Measurements from ENCODE around the gene SMYD3. TPM values are rescaled to one million over a fixed set of nuclear protein-coding genes. Genes with fewer than 3 reads are reported as not detected.
A peak's percentile ranks its signal among the peaks of the same experiment; 100 is the strongest.

SMYD3 gene
- 30.1 and 33.4 TPM in 2 replicates for total RNA-seq (2014; rRNA removed; shearing (Covaris generic))
- polyA plus RNA-seq (2015; cell fraction: cytosol; rRNA removed), result 16.9 and 18.7 TPM in 2 replicates
- 2.9 and 7.9 TPM in 2 replicates for polyA plus RNA-seq (2015; cell fraction: nucleus; rRNA removed)

DNA sequence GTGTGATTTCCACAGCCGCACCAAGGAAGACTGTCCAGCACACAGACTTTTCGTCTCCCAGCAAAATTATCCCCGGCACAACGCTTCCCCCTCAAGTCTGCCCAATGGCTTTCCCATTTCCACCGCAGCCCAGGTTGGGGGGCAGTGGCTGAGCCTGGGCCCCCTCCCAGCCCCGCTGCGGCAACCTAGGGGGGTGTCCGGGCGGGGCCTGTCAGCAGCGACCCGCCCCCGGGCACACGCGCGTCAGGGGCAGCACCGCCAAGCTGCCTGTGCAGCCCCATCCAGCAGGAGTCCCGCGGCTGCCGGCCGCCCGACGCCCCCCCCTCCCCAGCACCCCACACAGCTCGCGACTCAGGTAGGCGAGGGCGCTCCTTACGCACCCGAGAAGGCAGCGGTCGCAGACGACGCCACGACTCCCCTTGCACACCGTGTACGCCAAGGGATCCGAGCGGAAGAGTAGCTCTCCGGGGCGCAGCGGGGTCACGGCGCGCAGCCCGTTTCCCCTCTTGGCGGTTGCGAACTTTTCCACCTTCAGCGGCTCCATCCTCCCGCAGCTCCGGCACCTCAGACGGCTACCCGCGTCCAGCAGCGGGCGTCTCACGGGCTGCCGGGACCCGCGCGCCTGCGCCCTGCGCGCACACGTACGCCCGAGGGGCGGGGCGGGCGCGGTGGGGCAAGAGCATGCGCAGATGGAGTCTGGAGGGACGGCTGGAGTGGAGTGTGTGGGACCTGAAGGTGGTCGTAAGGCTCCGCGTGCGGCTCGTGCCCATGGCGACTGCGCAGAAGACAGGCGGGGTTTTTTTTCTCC, at the start of gene SMYD3:
Gene SMYD3, minus strand, starts transcription at position 606 of the 808 bp plus-strand sequence.
- peak; percentile 82 for DNase-seq (ENCODE audit: low read depth, low spot score)
- in situ Hi-C loops (cut with HindIII; ENCODE audit: low pct_unique_long_range_greater_than_20kb, low sequenced_read_pairs), result no loop called here

DNA sequence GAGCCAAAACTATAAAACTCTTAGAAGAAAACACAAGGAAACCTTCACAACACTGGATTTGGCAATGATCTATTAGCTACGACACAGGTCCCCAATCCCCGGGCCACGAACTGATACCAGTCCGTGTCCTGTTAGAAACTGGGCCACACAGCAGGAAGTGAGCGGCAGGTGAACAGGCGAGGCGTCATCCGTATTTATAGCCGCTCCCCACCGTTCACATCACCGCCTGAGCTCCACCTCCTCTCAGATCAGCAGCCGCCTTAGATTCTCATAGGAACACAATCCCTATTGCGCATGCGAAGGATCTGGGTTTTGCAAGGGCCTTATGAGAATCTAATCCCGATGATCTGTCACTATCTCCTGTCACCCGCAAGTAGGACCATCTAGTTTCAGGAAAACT, 47.1 kb upstream of the SMYD3 start:
- no peak for DNase-seq (ENCODE audit: low read depth, low spot score)
- in situ Hi-C loops (cut with HindIII; ENCODE audit: low pct_unique_long_range_greater_than_20kb, low sequenced_read_pairs), result no loop called here

DNA sequence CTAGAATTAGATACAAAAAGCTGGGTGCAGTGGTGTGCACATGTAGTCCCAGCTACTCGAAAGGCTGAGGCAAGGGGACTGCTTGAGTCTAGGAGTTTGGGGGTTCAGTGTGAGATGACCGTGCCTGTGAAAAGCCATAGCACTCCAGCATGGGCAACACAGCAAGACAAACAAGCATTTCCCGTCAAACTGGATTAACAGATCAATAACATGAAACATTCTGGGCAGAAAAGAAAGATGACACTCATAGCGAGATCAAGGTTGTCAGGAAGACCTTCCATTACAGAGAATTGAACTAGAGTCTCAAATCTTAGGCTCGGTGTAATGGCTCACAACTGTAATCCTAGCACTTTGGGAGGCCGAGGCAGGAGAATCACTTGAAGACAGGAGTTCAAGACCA, 45.0 kb upstream of the SMYD3 start:
- in situ Hi-C loops (cut with HindIII; ENCODE audit: low pct_unique_long_range_greater_than_20kb, low sequenced_read_pairs), result no loop called here

DNA sequence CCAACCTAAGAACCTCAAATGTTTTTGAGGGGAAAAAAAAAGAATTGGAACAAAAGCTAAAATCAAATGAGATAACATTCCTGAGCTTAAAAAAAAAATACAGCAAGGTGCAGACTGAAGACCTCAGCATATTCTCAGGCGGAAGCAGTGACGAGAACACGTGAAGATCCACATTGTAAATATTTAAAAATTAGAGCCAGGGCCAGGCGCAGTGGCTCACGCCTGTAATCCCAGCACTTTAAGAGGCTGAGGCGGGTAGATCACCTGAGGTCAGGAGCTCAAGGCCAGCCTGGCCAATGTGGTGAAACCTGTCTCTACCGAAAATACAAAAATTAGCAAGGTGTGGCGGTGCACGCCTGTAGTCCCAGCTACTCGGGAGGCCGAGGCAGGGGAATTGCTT, 43.3 kb upstream of the SMYD3 start:
- in situ Hi-C loops (cut with HindIII; ENCODE audit: low pct_unique_long_range_greater_than_20kb, low sequenced_read_pairs), result no loop called here
- DNase-seq (ENCODE audit: low read depth, low spot score), result no peak

More for the DNA sequence above, 45.0 kb upstream of the SMYD3 start:
- no peak for DNase-seq (ENCODE audit: low read depth, low spot score)

DNA sequence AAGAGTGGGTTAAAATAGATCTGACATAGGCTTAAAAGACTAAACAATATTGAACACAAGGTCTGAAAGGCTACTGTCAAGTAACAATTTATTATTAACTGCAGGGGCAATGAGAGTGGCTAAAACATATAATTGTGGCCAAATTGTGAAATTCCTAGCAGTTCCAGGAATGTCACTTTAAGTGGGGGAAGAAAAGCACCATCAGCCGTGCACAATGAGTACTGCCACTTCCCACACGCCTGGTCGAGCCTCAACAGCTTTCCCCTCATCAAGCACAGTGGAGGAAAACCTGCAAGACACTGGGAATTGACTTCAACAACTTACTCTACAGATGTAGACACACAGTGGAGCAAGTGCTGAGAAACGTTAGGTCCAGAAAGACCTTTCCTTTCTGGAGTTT, 42.6 kb upstream of the SMYD3 start:
- no peak for DNase-seq (ENCODE audit: low read depth, low spot score)
- in situ Hi-C loops (cut with HindIII; ENCODE audit: low pct_unique_long_range_greater_than_20kb, low sequenced_read_pairs), result loop anchor here (25.0 kb wide), 1 partner anchor 113 kb away; no protein-coding TSS in a partner anchor

DNA sequence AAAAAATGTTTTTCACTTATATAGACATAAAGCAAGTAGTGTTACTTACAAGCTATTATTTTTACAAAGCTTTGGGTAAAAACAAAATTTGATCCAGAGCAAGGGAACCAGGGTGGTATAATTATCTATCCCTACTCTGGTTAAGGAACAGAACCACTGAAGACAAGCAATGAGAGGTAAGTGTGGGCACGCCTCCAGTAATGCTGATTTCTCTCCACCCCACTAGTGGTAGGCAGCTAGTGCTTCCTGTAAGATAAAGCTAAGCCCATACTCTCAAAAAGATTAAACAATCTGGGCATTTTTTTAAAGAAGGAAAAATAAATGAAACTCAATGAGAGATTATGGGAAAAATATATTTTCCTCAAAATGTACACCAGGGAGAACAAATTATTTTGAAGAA, 36.9 kb upstream of the SMYD3 start:
- DNase-seq (ENCODE audit: low read depth, low spot score), result no peak
- in situ Hi-C loops (cut with HindIII; ENCODE audit: low pct_unique_long_range_greater_than_20kb, low sequenced_read_pairs), result loop anchor here (25.0 kb wide), 1 partner anchor 118 kb away; no protein-coding TSS in a partner anchor

DNA sequence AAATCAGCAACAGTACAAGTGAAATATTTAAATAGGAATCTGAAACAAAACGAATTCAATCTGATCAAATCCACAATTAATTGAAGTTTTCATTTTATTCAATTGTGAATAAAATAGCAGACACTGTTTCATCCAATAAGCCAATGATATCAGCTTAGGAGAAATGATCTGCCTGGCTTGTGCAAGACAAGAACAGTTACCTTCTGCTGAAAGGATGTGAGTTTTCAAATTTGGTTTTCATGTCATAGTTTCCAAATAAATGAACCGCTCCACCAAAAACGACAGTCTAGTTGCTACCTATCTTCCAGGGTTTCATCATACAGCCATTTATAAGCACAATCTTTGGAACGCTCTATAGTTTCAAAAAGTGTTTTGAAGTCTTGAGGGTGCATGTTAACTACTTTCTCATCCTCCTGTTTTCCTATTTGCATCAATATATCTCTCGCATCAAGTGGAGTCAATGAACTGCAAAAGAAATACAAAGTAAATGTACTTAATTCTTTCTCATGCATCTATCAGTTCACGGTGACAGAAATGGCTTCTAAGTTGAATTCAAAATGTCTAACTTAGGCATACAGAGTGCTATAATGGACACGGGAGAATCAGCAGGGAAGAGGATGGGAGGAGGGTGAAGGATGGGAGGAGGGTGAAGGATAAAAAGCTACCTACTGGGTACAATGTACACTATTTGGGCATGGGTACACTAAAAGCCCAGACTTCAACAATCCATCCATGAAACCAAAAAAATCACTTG, 33.8 kb upstream of the SMYD3 start:
- in situ Hi-C loops (cut with HindIII; ENCODE audit: low pct_unique_long_range_greater_than_20kb, low sequenced_read_pairs), result loop anchor here (25.0 kb wide), 1 partner anchor 121 kb away; no protein-coding TSS in a partner anchor
- DNase-seq (ENCODE audit: low read depth, low spot score), result no peak

DNA sequence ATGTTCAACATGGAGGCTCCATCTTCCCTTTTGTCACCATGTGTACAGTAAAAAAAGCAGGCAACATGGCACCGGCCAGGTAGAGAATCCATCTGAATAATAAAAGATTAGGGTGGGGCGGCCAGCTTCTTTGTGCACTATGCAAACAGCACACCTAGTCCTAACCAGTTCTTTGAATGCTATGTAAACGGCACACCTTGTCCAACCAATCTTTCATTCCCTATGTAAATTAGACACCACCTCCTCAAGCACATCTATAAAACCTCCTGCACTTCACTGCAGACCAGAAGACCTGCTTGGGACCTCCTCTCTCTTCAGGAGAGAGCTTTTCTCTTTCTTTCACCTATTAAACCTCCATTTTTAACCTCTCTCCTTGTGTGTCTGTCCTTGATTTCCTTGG, 30.8 kb upstream of the SMYD3 start:
- in situ Hi-C loops (cut with HindIII; ENCODE audit: low pct_unique_long_range_greater_than_20kb, low sequenced_read_pairs), result loop anchor here (25.0 kb wide), 1 partner anchor 124 kb away; no protein-coding TSS in a partner anchor
- DNase-seq (ENCODE audit: low read depth, low spot score), result no peak

DNA sequence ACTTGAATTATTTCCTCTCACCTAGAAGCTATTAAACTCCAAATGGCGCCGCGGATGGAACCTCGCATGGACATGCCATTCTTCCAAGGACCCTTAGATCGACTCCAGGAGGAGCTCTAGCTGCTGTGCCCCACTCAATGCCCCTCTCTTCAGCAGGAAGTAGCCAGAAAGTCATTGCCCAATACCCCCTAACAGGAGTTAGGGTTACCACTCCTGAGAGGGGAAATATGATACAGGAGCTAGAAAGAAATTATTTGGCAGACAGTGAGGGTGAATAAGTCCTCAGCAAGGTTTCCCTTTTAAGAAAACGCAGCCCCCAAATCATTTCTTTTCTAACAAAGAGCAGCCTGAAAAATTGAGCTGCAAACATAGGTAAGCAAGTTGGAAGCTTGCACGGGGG, 30.4 kb upstream of the SMYD3 start:
- no peak for DNase-seq (ENCODE audit: low read depth, low spot score)
- in situ Hi-C loops (cut with HindIII; ENCODE audit: low pct_unique_long_range_greater_than_20kb, low sequenced_read_pairs), result loop anchor here (25.0 kb wide), 1 partner anchor 125 kb away; no protein-coding TSS in a partner anchor

DNA sequence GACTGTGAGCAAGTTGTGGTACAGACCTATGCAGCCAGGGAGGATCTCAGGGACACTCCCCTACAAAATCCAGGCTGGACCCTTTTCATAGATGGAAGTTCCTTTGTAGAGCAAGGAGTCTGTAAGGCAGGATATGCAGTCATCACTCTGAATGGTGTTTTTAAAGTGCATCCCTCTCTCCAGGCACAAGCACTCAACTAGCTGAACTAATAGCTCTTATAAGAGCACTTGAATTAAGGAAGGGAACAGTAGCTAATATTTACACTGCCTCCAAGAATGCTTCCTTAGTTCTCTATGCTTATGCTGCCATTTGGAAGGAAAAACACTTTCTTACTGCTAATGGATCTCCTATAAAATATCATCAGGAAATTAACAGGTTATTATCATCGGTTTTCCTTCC, 27.0 kb upstream of the SMYD3 start:
- no peak for DNase-seq (ENCODE audit: low read depth, low spot score)
- in situ Hi-C loops (cut with HindIII; ENCODE audit: low pct_unique_long_range_greater_than_20kb, low sequenced_read_pairs), result loop anchor here (25.0 kb wide), 1 partner anchor 128 kb away; no protein-coding TSS in a partner anchor

DNA sequence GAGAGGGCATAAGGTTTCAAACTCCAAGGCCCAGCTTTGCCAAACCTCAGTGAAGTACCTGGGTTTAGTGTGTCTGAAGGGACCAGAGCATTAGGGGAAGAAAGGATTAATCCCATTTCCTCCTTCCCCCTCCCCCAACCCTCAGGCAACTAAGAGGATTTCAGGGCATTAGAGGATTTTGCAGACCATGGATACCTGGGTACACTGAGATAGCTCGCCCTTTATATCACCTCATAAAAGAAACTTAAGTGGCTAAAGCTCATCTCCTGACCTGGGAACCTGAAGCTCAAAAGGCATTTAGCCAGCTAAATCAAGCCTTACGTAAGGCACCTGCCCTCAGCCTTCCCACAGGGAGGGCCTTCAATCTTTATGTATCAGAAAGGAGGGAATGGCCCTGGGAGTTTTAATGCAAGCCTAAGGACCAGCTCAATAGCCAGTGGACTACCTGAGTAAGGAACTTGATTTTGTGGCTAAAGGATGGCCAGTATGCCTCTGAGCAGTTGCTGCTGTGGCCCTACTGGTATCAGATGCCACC, 26.4 kb upstream of the SMYD3 start:
- in situ Hi-C loops (cut with HindIII; ENCODE audit: low pct_unique_long_range_greater_than_20kb, low sequenced_read_pairs), result loop anchor here (25.0 kb wide), 1 partner anchor 129 kb away; no protein-coding TSS in a partner anchor
- no peak for DNase-seq (ENCODE audit: low read depth, low spot score)

DNA sequence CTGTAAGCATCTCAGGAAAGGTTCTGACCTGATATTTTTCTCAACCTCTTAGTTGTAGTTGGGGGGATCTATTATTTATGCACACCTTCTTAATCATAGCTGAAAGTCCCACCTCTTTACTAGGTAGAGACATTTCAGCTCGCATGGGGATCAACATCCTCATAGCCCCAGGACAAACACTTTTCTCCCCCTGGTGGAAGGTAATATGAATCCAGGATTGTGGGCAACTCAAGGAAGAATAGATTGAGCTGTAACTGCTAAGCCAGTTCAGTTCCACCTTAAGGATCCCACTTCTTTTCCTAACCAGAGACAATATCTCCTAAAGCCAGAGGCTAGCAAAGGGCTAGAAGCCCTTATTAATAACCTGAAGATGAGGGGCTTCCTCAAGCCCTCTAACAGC, 25.4 kb upstream of the SMYD3 start:
- no peak for DNase-seq (ENCODE audit: low read depth, low spot score)
- in situ Hi-C loops (cut with HindIII; ENCODE audit: low pct_unique_long_range_greater_than_20kb, low sequenced_read_pairs), result loop anchor here (25.0 kb wide), 1 partner anchor 130 kb away; no protein-coding TSS in a partner anchor

DNA sequence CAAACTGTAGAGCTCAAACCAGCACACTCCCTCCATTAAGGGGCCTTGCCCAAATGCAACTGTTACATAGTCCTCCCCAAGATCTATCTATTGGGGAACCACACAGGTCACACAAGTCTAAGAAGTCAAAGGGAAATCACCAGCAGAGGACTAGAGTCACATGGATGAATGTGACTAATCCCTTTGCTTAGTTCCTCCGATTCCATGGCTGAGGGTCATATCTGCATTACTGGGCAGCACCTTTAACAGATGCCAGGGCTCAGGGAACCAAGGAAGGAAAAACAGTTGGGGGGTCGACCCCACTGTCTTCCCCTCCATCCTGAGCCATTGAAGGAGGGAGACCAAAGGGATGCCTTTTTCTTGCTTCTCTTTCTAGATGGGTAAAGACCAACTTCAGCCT, 23.4 kb upstream of the SMYD3 start:
- no peak for DNase-seq (ENCODE audit: low read depth, low spot score)
- in situ Hi-C loops (cut with HindIII; ENCODE audit: low pct_unique_long_range_greater_than_20kb, low sequenced_read_pairs), result loop anchor here (25.0 kb wide), 1 partner anchor 132 kb away; no protein-coding TSS in a partner anchor

DNA sequence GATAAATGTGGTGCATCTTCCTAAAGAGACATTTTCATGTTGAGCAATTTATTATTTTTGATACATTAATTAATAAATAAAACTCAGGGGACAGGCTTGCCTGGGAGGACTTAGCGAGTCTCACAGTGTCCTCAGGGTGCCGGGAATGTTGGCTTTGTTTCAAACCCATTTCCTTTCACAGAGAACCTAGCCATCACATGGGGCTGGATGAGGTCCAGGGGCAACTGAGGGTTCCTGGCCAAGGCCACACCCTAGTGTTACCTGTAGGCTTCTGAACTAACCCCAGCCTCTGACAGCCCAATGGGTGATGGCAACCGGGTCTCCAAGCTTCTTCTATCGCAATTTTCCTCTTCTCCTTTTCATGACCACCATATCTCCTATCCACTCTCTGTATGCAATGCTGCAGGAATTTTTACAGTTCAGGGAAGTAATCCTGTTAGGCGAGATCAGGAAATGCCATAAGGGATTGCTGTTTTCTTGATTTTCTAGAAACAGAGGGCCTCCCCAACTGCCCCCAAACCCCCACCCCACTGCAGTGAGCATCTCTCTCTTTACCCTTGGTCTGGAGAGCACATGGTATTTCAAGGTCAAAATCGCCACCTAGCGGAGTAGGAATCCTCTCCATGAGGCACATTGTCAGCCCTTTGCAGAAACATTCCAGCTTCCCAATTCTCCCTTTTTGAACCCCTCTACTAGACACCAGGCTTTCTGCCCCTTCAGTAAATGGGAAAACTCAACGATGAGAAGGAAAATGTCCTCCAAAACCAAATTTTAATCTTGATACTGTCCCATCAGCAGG, 22.1 kb upstream of the SMYD3 start:
- DNase-seq (ENCODE audit: low read depth, low spot score), result peak; percentile 47
- in situ Hi-C loops (cut with HindIII; ENCODE audit: low pct_unique_long_range_greater_than_20kb, low sequenced_read_pairs), result loop anchor here (25.0 kb wide), 1 partner anchor 133 kb away; no protein-coding TSS in a partner anchor

DNA sequence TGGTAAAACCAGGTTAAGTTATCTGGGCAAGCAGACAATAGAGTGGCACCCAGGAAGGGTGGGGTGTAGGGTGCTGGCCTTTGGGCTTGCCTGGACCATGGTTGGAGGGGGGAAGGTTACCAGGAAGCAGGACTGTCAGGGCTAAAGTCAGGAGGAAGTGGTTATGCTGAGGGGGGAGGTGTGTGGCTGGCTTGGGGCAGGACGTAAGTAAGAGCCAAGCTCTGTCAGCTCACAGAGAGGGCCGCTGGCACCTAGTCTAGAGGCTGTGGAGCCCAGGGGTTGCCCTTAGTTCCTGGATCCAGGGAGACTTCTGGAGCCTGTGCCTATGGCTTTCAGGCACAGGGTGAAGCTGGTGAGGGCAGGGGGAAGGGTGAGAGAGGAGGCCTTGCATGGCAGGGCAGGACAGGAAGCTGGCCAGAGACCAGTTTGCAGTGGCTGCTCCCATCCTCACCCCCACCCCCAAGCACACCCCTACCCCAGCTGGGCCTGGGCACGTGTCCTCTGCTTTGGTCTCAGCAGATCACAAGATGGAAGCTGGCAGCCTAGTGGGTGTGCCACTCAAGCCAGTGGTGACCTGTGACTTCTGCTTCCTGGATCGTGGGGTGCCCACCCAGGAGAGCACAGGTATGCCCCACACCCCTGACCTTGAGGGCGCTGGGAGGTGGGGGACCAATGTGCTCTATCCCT, 20.5 kb upstream of the SMYD3 start:
- DNase-seq (ENCODE audit: low read depth, low spot score), result no peak
- in situ Hi-C loops (cut with HindIII; ENCODE audit: low pct_unique_long_range_greater_than_20kb, low sequenced_read_pairs), result loop anchor here (25.0 kb wide), 1 partner anchor 135 kb away; no protein-coding TSS in a partner anchor

DNA sequence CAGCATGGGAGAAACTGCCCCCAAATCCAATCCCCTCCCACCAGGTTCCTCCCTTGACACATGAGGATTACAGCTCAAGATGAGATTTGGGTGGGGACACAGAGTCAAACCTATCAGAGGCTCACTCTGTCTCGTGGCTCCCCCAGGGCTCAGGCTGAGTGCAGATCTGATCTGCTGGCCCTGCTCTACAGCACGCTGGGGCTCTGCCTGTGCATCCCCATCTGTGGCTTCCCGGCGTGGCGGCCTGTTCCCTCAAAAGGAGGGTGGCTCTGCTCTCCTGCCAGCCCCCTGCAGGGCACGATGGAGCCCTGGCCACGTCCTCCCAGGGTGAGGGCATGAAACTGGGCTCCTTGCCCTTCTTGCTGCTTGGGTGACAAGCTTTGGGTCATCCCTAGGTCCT, 19.8 kb upstream of the SMYD3 start:
- no peak for DNase-seq (ENCODE audit: low read depth, low spot score)
- in situ Hi-C loops (cut with HindIII; ENCODE audit: low pct_unique_long_range_greater_than_20kb, low sequenced_read_pairs), result loop anchor here (25.0 kb wide), 1 partner anchor 135 kb away; no protein-coding TSS in a partner anchor
